ENCODE data around the gene ADAMTS17.

Gene ADAMTS17

DNA sequence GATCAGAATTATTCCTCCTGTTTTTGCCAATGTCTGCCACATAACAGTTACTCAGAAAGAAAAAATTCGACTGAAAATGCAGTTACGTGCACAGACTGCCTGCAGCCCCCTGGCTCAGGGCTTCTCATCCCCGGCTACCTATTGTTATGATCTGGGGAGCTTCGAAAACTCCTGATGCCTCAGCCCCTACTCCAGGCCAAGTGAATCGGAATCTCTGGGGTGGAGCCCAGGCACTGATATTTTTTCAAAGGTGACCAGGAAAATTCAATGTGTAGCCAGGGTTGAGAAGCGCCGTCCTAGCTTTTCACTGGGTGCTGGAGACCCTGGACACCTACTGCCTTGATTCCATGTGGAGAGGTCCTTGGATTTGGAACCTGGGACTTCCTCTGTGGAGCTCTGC, 8.5 kb downstream of the ADAMTS17 start:
- Histone ChIP-seq H3K4me1 (ENCODE audit: control insufficient read depth, insufficient read depth, low read length) (no peaks in the 10 kb centered on the region), H3K27me3 (ENCODE audit: control insufficient read depth in 1 of 2, insufficient read depth in 2 of 2, low read length in 2 of 2) (no peaks in the 10 kb centered on the region), H3K4me3 (ENCODE audit: low read length in 2 of 2) (no peak overlapping the region), H3K9me3 (ENCODE audit: control insufficient read depth in 2 of 2, low read length in 2 of 2) (no peaks in the 10 kb centered on the region), H3K36me3 (ENCODE audit: control insufficient read depth in 2 of 2, insufficient read depth in 2 of 2, low read length in 2 of 2) (no peaks in the 10 kb centered on the region), H3K27ac (ENCODE audit: low read length) (no peak overlapping the region), H3K9ac (ENCODE audit: low read length in 2 of 2) (no peak overlapping the region)

DNA sequence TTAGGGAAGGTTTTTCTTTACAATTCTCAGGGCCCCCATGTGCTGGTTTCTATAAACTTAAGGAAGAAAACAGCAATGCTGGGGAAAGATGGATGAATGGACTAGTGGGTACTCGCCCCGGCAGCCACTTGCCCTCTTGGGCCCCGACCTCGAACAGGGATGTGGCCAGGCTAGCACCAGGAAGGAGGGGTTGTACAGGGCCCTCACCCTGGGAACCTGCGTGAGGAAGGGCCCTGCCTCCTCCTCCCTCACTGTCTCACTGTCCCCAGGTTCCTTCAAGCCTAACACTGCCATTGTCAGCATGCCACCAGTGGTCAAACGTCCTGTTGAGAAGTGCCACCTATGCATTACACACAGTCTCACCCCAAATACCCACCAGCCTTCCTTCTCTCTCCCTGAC, 9.1 kb downstream of the ADAMTS17 start:
- H3K36me3 ChIP-seq (ENCODE audit: control insufficient read depth in 2 of 2, insufficient read depth in 2 of 2, low read length in 2 of 2) = no peaks in the 10 kb centered on the region
- H3K27ac ChIP-seq (ENCODE audit: low read length) = no peak overlapping the region
- H3K27me3 ChIP-seq (ENCODE audit: control insufficient read depth in 1 of 2, insufficient read depth in 2 of 2, low read length in 2 of 2) = no peaks in the 10 kb centered on the region
- no peaks in the 10 kb centered on the region for H3K9me3 ChIP-seq (ENCODE audit: control insufficient read depth in 2 of 2, low read length in 2 of 2)
- H3K4me1 ChIP-seq (ENCODE audit: control insufficient read depth, insufficient read depth, low read length) = no peaks in the 10 kb centered on the region
- no peak overlapping the region for H3K9ac ChIP-seq (ENCODE audit: low read length in 2 of 2)
- H3K4me3 ChIP-seq (ENCODE audit: low read length in 2 of 2) = no peak overlapping the region

DNA sequence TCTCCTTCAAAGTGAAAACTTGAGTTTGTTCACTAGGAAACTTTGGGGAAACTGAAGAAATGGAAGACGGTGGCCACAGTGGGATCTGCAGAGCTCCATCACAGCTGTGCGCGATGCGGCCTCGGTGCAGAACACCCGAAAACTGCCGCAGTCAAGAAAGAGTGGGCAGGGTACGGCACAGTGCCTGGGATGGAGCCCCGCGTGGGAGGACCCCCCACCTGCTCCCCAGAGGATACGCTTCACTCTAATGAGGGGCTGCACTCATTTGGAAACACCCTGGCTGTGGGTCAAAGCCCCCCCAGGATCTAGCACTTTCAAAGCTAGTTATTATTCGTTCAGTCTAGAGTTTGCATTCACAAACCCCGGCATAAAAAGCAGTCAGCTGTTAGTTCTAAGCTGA, 9.5 kb downstream of the ADAMTS17 start:
- no peaks in the 10 kb centered on the region for H3K4me1 ChIP-seq (ENCODE audit: control insufficient read depth, insufficient read depth, low read length)
- H3K9me3 ChIP-seq (ENCODE audit: control insufficient read depth in 2 of 2, low read length in 2 of 2) = no peaks in the 10 kb centered on the region
- H3K9ac ChIP-seq (ENCODE audit: low read length in 2 of 2) = no peak overlapping the region
- H3K4me3 ChIP-seq (ENCODE audit: low read length in 2 of 2) = no peak overlapping the region
- no peaks in the 10 kb centered on the region for H3K36me3 ChIP-seq (ENCODE audit: control insufficient read depth in 2 of 2, insufficient read depth in 2 of 2, low read length in 2 of 2)
- H3K27ac ChIP-seq (ENCODE audit: low read length) = no peak overlapping the region
- no peaks in the 10 kb centered on the region for H3K27me3 ChIP-seq (ENCODE audit: control insufficient read depth in 1 of 2, insufficient read depth in 2 of 2, low read length in 2 of 2)

DNA sequence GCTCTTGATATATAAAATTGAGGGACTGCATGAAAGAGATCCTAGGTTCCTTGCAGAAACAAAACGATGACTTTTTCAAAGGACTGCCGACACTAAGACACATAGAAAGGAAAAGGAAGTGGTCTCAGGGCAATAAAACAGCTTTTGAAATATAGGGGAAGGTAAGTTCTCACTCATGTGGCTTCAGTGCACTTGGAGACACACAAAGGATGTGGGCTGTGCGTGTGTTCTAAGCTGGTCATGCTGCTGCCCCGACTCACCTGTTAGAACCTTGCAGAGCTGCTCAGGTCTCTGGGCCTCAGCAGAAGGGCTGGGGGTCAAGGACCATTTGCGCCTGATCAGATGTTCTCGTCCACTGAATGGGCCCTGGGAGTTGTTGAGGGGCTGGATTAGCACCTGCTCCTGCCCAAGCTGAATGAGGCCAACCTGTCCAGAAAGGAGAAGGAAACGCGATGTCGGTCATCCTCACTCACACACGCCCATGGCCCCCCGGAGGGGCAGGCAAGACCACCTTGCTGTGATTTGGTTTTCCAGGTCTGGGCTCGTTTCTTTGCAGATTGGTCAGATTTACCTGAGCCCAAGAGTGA, 11.1 kb downstream of the ADAMTS17 start:
- Histone ChIP-seq H3K9me3 (ENCODE audit: control insufficient read depth in 2 of 2, low read length in 2 of 2) (no peaks in the 10 kb centered on the region), H3K4me1 (ENCODE audit: control insufficient read depth, insufficient read depth, low read length) (no peaks in the 10 kb centered on the region), H3K4me3 (ENCODE audit: low read length in 2 of 2) (no peak overlapping the region), H3K9ac (ENCODE audit: low read length in 2 of 2) (no peak overlapping the region), H3K27ac (ENCODE audit: low read length) (no peak overlapping the region), H3K36me3 (ENCODE audit: control insufficient read depth in 2 of 2, insufficient read depth in 2 of 2, low read length in 2 of 2) (peaks cover 0 to 2% of the 10 kb centered on the region in 2 donors), H3K27me3 (ENCODE audit: control insufficient read depth in 1 of 2, insufficient read depth in 2 of 2, low read length in 2 of 2) (no peaks in the 10 kb centered on the region)

DNA sequence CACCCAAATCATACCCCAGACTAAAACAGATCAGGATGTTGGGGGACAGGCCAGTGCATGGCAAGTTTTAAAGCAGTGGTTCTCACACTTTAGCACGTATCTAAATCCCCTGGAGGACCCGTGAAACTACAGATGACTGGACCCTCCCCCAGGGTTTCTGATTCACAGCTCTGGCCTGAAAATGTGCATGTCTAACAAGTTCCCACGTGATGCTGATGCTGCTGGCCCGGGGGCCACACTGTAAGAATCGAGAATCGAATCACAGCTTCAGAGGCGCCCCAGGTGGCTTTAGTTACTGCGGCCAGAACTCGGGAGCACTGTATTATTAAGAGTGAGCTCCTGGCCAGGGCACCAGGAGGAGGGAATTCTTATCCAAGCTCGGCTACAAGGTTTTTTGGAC, 11.6 kb downstream of the ADAMTS17 start:
- peaks cover 0 to 2% of the 10 kb centered on the region in 2 donors for H3K36me3 ChIP-seq (ENCODE audit: control insufficient read depth in 2 of 2, insufficient read depth in 2 of 2, low read length in 2 of 2)
- no peaks in the 10 kb centered on the region for H3K27me3 ChIP-seq (ENCODE audit: control insufficient read depth in 1 of 2, insufficient read depth in 2 of 2, low read length in 2 of 2)
- H3K9ac ChIP-seq (ENCODE audit: low read length in 2 of 2) = no peak overlapping the region
- H3K27ac ChIP-seq (ENCODE audit: low read length) = no peak overlapping the region
- no peaks in the 10 kb centered on the region for H3K4me1 ChIP-seq (ENCODE audit: control insufficient read depth, insufficient read depth, low read length)
- H3K9me3 ChIP-seq (ENCODE audit: control insufficient read depth in 2 of 2, low read length in 2 of 2) = no peaks in the 10 kb centered on the region
- no peak overlapping the region for H3K4me3 ChIP-seq (ENCODE audit: low read length in 2 of 2)

DNA sequence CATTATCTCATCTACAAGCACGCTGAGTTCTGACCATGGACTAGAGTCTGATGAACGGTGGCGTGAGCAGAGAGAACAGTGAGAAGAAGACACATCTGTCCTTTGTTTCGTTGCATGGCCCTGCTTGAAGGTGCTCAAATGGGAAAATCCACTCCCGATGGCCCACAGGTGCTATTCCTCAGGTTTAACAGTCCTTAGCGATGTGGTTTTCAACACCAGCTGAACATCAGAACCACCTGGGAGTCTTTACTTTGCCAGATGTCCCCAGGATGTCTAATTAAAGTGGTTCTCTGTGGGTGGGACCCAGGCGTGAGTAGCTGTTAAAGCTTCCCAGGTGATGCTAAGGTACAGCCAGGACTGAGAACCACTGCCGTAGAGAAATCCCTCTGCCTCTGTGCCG, 13.0 kb downstream of the ADAMTS17 start:
- Histone ChIP-seq H3K27me3 (ENCODE audit: control insufficient read depth in 1 of 2, insufficient read depth in 2 of 2, low read length in 2 of 2) (no peaks in the 10 kb centered on the region), H3K9me3 (ENCODE audit: control insufficient read depth in 2 of 2, low read length in 2 of 2) (no peaks in the 10 kb centered on the region), H3K36me3 (ENCODE audit: control insufficient read depth in 2 of 2, insufficient read depth in 2 of 2, low read length in 2 of 2) (peaks cover 0 to 2% of the 10 kb centered on the region in 2 donors)

DNA sequence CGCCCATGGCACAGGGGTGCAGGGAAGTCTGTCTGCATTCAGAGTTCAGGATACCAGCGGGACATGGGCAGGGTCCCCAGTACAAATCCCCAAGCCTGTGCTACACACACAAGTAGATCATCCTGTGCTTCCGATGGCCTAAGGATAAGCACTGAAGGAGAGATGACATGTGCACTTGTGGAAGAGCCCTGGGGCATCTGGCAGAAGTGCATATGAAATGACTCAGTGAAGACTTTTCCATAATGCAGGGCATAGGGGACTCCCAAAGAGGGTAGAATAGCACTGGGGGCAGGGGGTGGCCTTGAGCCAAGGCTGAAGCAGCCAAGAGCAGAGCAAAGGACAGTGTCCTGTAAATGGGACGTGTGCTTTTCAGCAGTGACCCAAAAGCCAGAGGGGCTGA, 22.9 kb downstream of the ADAMTS17 start:
- no peaks in the 10 kb centered on the region for H3K27me3 ChIP-seq (ENCODE audit: control insufficient read depth in 1 of 2, insufficient read depth in 2 of 2, low read length in 2 of 2)
- H3K9ac ChIP-seq (ENCODE audit: low read length in 2 of 2) = no peak overlapping the region
- peaks cover 0 to 2% of the 10 kb centered on the region in 2 donors for H3K36me3 ChIP-seq (ENCODE audit: control insufficient read depth in 2 of 2, insufficient read depth in 2 of 2, low read length in 2 of 2)
- H3K4me1 ChIP-seq (ENCODE audit: control insufficient read depth, insufficient read depth, low read length) = no peaks in the 10 kb centered on the region
- H3K4me3 ChIP-seq (ENCODE audit: low read length in 2 of 2) = no peak overlapping the region
- H3K9me3 ChIP-seq (ENCODE audit: control insufficient read depth in 2 of 2, low read length in 2 of 2) = peaks cover 0 to 7% of the 10 kb centered on the region in 2 donors
- H3K27ac ChIP-seq (ENCODE audit: low read length) = no peak overlapping the region

More for the DNA sequence above, 13.0 kb downstream of the ADAMTS17 start:
- H3K4me1 ChIP-seq (ENCODE audit: control insufficient read depth, insufficient read depth, low read length) = no peaks in the 10 kb centered on the region
- H3K9ac ChIP-seq (ENCODE audit: low read length in 2 of 2) = no peak overlapping the region
- no peak overlapping the region for H3K27ac ChIP-seq (ENCODE audit: low read length)
- no peak overlapping the region for H3K4me3 ChIP-seq (ENCODE audit: low read length in 2 of 2)

DNA sequence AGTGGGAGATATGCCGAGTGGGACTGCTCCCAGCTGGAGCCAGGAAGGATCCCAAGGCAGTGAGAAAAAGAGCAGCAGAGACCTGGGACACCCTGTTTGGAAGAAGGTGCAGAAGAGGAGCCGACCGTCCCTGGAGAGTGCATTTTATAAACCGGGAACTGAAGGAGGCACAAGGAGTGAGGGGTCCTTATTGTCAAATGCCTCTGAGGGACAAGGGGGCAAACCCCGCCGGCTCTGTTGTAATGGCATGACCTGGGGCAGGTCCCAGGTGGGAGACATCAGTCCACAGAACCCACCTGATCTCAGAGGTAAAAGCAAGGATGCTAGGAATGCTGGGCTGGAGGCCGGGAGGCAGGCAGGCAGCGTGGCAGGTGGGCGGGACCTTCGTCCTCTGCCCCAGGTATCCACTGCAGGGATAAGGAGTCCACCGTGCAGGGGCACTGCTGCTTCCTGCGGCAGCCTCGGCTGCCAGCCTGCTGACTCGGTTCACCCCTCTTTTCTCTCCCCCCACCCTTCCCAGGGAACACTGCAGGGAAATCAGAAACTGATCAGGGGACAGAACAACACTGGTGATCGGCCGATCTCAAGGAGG, 26.9 kb downstream of the ADAMTS17 start:
- Histone ChIP-seq H3K36me3 (ENCODE audit: control insufficient read depth in 2 of 2, insufficient read depth in 2 of 2, low read length in 2 of 2) (peaks cover 0 to 2% of the 10 kb centered on the region in 2 donors), H3K27ac (ENCODE audit: low read length) (no peak overlapping the region), H3K4me3 (ENCODE audit: low read length in 2 of 2) (no peak overlapping the region), H3K27me3 (ENCODE audit: control insufficient read depth in 1 of 2, insufficient read depth in 2 of 2, low read length in 2 of 2) (no peaks in the 10 kb centered on the region), H3K9me3 (ENCODE audit: control insufficient read depth in 2 of 2, low read length in 2 of 2) (peaks cover 2 to 7% of the 10 kb centered on the region in 2 donors), H3K9ac (ENCODE audit: low read length in 2 of 2) (no peak overlapping the region), H3K4me1 (ENCODE audit: control insufficient read depth, insufficient read depth, low read length) (peaks cover 15% of the 10 kb centered on the region)

DNA sequence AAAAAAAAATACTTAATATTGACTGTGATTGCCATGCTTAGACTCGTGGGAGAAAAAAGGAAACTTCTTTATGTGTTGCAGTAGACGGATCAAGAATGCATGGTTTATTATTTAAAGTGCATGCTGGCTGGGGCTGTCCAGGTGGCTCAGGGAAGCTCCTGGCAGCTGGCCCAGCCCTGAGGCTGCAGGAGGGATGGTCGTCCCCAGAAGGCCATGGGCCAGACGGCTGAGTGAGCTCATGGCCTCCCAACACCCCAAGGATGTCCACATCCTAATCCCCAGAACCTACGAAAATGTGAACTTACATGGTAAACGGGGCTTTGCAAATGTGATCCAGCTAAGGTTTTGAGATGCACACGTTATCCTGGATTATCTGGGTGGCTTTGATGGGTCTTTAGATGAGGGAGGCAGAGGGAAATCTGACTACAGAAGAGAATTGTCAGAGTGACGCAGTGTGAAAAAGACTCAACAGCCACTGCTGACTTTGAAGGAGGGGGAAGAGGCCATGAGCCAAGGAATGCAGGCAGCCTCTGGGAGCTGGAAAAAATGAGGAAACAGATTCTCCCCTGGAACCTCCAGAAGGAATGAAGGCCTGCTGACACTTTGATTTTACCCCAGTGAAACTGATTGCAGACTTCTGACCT, 29.8 kb downstream of the ADAMTS17 start:
- Histone ChIP-seq H3K9ac (ENCODE audit: low read length in 2 of 2) (no peak overlapping the region), H3K36me3 (ENCODE audit: control insufficient read depth in 2 of 2, insufficient read depth in 2 of 2, low read length in 2 of 2) (no peaks in the 10 kb centered on the region), H3K27me3 (ENCODE audit: control insufficient read depth in 1 of 2, insufficient read depth in 2 of 2, low read length in 2 of 2) (no peaks in the 10 kb centered on the region), H3K9me3 (ENCODE audit: control insufficient read depth in 2 of 2, low read length in 2 of 2) (peaks cover 0 to 2% of the 10 kb centered on the region in 2 donors), H3K4me1 (ENCODE audit: control insufficient read depth, insufficient read depth, low read length) (peaks cover 30% of the 10 kb centered on the region), H3K4me3 (ENCODE audit: low read length in 2 of 2) (no peak overlapping the region), H3K27ac (ENCODE audit: low read length) (no peak overlapping the region)

DNA sequence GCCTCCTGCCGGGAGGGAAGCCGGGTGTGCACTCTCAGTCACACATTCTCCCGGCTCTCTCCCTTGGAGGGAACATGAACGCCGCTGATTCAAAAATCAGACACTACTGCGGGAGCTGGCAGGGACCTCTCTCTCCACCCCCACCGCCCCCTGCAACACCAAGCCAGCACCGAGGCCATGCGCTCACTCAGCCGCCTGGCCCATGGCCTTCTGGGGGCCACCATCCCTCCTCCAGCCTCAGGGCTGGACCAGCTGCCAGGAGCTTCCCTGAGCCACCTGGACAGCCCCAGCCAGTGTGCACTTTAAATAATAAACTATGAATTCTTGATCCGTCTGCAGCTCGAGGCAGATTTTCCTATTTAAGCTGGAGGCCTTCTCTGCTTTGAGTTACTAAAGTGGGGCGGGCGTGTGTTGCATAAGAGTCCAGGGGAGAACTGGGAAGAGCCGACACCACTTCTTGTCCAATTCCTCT, 30.6 kb downstream of the ADAMTS17 start:
- H3K4me1 ChIP-seq (ENCODE audit: control insufficient read depth, insufficient read depth, low read length) = peaks cover 30% of the 10 kb centered on the region
- H3K36me3 ChIP-seq (ENCODE audit: control insufficient read depth in 2 of 2, insufficient read depth in 2 of 2, low read length in 2 of 2) = no peaks in the 10 kb centered on the region
- no peaks in the 10 kb centered on the region for H3K27me3 ChIP-seq (ENCODE audit: control insufficient read depth in 1 of 2, insufficient read depth in 2 of 2, low read length in 2 of 2)
- H3K9ac ChIP-seq (ENCODE audit: low read length in 2 of 2) = peak overlapping the region in 1 of 2 donors; percentile 42
- H3K27ac ChIP-seq (ENCODE audit: low read length) = peak overlapping the region; percentile 18
- no peak overlapping the region for H3K4me3 ChIP-seq (ENCODE audit: low read length in 2 of 2)
- peaks cover 0 to 2% of the 10 kb centered on the region in 2 donors for H3K9me3 ChIP-seq (ENCODE audit: control insufficient read depth in 2 of 2, low read length in 2 of 2)

Data from stomach smooth muscle (tissue), 2 donors.